Prostate gland (tissue), 2 donors: ENCODE data around the gene SOAT1. TPM values are rescaled to one million over a fixed set of nuclear protein-coding genes. Genes with fewer than 3 reads are reported as not detected.

ENCODE experiments used
- DNase-seq: peaks from one replicate; pipeline ENCODE4 v3.0.0-alpha.2; 2019; ENCODE audit warnings: low spot score
- H3K27ac ChIP-seq, 2 donors: fragments of 200-600 bp; sonication (generic); 2 replicates each; pipeline ENCODE4 v1.5.1; 2017 to 2019
- H3K27me3 ChIP-seq: fragments of 200-600 bp; sonication (generic); replicated peaks from 2 replicates; pipeline ENCODE4 v1.5.1; 2019; ENCODE audit not compliant: insufficient read depth
- H3K36me3 ChIP-seq, 2 donors: fragments of 200-600 bp; sonication (generic); 1 replicate in 1 of 2; 2 replicates in 1 of 2; pipeline versions ENCODE4 v1.5.1 to v1.8.1; 2017 to 2019
- H3K4me1 ChIP-seq: fragments of 200-600 bp; sonication (generic); replicated peaks from 2 replicates; pipeline ENCODE4 v1.5.1; 2019
- H3K4me3 ChIP-seq, 2 donors: fragments of 200-600 bp; sonication (generic); 2 replicates each; pipeline ENCODE4 v1.5.1; 2017 to 2019
- H3K9me3 ChIP-seq: fragments of 200-600 bp; sonication (generic); 2 replicates; pipeline ENCODE4 v1.5.1; 2017
- CTCF ChIP-seq, 4 experiments: fragments of 200-600 bp in 2 of 4; fragments of 450-650 bp in 2 of 4; sonication (generic) in 2 of 4; IDR thresholded peaks; 1 replicate in 3 of 4; 2 replicates in 1 of 4; pipeline ENCODE4 v1.5.1; 2016 to 2019; ENCODE audit warnings: antibody characterized with exemption in 4 of 4, mild to moderate bottlenecking in 2 of 4, moderate library complexity in 2 of 4
- POLR2A ChIP-seq: fragments of 450-650 bp; IDR thresholded peaks from one replicate; pipeline ENCODE4 v1.6.1; 2016; ENCODE audit warnings: antibody characterized with exemption, mild to moderate bottlenecking
- POLR2AphosphoS5 ChIP-seq: sonication (generic); formaldehyde crosslinking; IDR thresholded peaks from one replicate; pipeline ENCODE4 v1.6.1; 2017; ENCODE audit warnings: antibody characterized with exemption
- WGBS: methylation state at CpG from one replicate; pipeline ENCODE4 v1.1.5; 2018; 5-methylcytosine and 5-hydroxymethylcytosine counted together
- intact Hi-C: fragments of 100-400 bp; cut with DNase I; formaldehyde crosslinking; loops from one replicate; pipeline ENCODE4 v1.14.2; 2022
- total RNA-seq, 2 donors: library from RNA; depleted of rRNA; stranded (reverse); fragments of >200 nt; gene quantifications; one replicate each; pipeline ENCODE4 v1.1.0, GENCODE V29; 2016

The SOAT1 gene
- total RNA-seq, 2 donors from 2014 or later, result 30.9 to 47.2 TPM

GRCh38 chr1:179303200-179303785 lies 9.7 kb downstream of the SOAT1 start:
- 54% methylated on average over 3 of the region's 3 CpGs for WGBS
- peaks cover 6% of the 10 kb centered on the region for H3K4me1 ChIP-seq
- no peaks in the 10 kb centered on the region for H3K36me3 ChIP-seq
- DNase-seq, result no peak
- no peaks in the 10 kb centered on the region for H3K27me3 ChIP-seq
- no peaks in the 10 kb centered on the region for H3K9me3 ChIP-seq
- H3K27ac ChIP-seq, result no peak overlapping the region
- intact Hi-C loops, result no loop called here
- no peak overlapping the region for H3K4me3 ChIP-seq
- TF ChIP-seq POLR2AphosphoS5, result no peak

DNA sequence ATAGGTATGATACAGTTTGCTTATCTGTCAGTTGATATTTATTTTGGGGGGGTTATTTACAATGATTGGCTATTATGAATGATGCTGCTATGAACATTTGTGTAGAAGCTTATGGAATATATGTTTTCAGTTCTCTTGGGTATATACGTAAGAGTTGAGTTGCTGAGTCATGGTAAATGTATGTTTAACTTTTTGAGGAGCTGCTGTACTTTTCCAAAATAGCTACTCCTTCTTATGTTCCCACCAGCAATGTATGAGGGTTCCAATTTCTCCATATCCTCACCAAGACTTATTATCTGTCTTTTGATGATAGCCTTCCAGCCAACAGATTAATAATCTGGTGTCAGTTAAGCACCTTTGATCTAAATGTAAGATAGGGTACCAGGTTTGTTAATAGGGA lies 11.9 kb downstream of the SOAT1 start:
- Histone ChIP-seq H3K36me3 (no peaks in the 10 kb centered on the region), H3K4me3 (no peak overlapping the region), H3K4me1 (peaks cover 6% of the 10 kb centered on the region), H3K9me3 (no peaks in the 10 kb centered on the region), H3K27me3 (no peaks in the 10 kb centered on the region), H3K27ac (no peak overlapping the region)
- 95% methylated on average over 1 of the region's 1 CpG for WGBS
- no peak for TF ChIP-seq CTCF (IDR thresholded peaks at IDR 0.05)
- intact Hi-C loops, result no loop called here
- no peak for DNase-seq

GRCh38 chr1:179310291-179310690 lies 16.7 kb downstream of the SOAT1 start:
- WGBS, result 57% methylated on average over 3 of the region's 3 CpGs
- no peaks in the 10 kb centered on the region for H3K27me3 ChIP-seq
- no peak for DNase-seq
- no peak overlapping the region for H3K4me3 ChIP-seq
- H3K27ac ChIP-seq, result no peak overlapping the region
- no peaks in the 10 kb centered on the region for H3K9me3 ChIP-seq
- no peaks in the 10 kb centered on the region for H3K4me1 ChIP-seq
- intact Hi-C loops, result no loop called here
- TF ChIP-seq POLR2AphosphoS5 (no peak), CTCF (IDR thresholded peaks at IDR 0.05) (no peak), POLR2A (no peak)
- H3K36me3 ChIP-seq, result no peaks in the 10 kb centered on the region

GRCh38 chr1:179310721-179311120 lies 17.1 kb downstream of the SOAT1 start:
- Histone ChIP-seq H3K36me3 (no peaks in the 10 kb centered on the region), H3K4me1 (no peaks in the 10 kb centered on the region), H3K27ac (no peak overlapping the region), H3K9me3 (no peaks in the 10 kb centered on the region), H3K4me3 (no peak overlapping the region), H3K27me3 (no peaks in the 10 kb centered on the region)
- WGBS, result 71% methylated on average over 3 of the region's 3 CpGs
- intact Hi-C loops, result no loop called here
- DNase-seq, result no peak
- no peak for TF ChIP-seq POLR2AphosphoS5
- no peak for TF ChIP-seq CTCF (IDR thresholded peaks at IDR 0.05)
- TF ChIP-seq POLR2A, result no peak

GRCh38 chr1:179311149-179311700 lies 17.6 kb downstream of the SOAT1 start:
- no peak overlapping the region for H3K4me3 ChIP-seq
- intact Hi-C loops, result no loop called here
- H3K4me1 ChIP-seq, result no peaks in the 10 kb centered on the region
- whole genome bisulfite sequencing, result 84% methylated on average over 5 of the region's 5 CpGs
- TF ChIP-seq POLR2A (no peak), POLR2AphosphoS5 (no peak), CTCF (IDR thresholded peaks at IDR 0.05) (no peak)
- no peak for DNase-seq
- no peaks in the 10 kb centered on the region for H3K9me3 ChIP-seq
- no peaks in the 10 kb centered on the region for H3K36me3 ChIP-seq
- H3K27ac ChIP-seq, result no peak overlapping the region
- no peaks in the 10 kb centered on the region for H3K27me3 ChIP-seq
